GM12878 (cell line): Measurements from ENCODE around the gene SLCO2A1. TPM values are rescaled to one million over a fixed set of nuclear protein-coding genes. Genes with fewer than 3 reads are reported as not detected.

Experiments used
- ATAC-seq: fragments of 200-7000 bp; cut with Tn5 transposase; 3 replicates; pipeline ENCODE4 v1.9.1; 2020; ENCODE audit warnings: mild to moderate bottlenecking, moderate library complexity
- BruUV-seq: library from RNA; stranded (reverse); fragments of 400-500 nt; replicated peaks from 2 replicates; lab custom pipeline; 2021; lab: Mats Ljungman, UMichigan
- CTCF ChIA-PET: fragments of 300-600 bp; sonication (Branson Sonifier 250); formaldehyde crosslinking; extraction: SDS; loops from one replicate; lab custom pipeline; 2021; ENCODE audit warnings: inconsistent platforms; lab: Yijun Ruan, JAX
- POLR2A ChIA-PET: fragments of 350-600 bp; formaldehyde crosslinking; extraction: SDS; loops from one replicate; lab custom pipeline; 2021; ENCODE audit warnings: inconsistent platforms; lab: Charles Lee
- RAD21 ChIA-PET: fragments of 300-600 bp; sonication (Branson Sonifier 250); formaldehyde crosslinking; loops from one replicate; lab custom pipeline; 2023; ENCODE audit warnings: antibody characterized with exemption; ENCODE audit not compliant: unreplicated experiment; lab: Charles Lee
- SMC1A ChIA-PET: fragments of 300-600 bp; sonication (Branson Sonifier 250); formaldehyde crosslinking; loops from one replicate; lab custom pipeline; 2023; ENCODE audit not compliant: unreplicated experiment, uncharacterized antibody; lab: Charles Lee
- DNase-seq: peaks from one replicate; pipeline ENCODE4 v3.0.0-alpha.2; 2011; ENCODE audit warnings: low read depth, low spot score
- FAIRE-seq: peaks from 3 replicates; lab custom pipeline; 2011; peaks lifted over from hg19 to GRCh38; lab: Jason Lieb, UNC
- H2AFZ ChIP-seq: 2 replicates; pipeline ENCODE4 v1.6.0; 2011; ENCODE audit warnings: low read depth, low read length, control low read depth; ENCODE audit not compliant: control insufficient read depth
- H3K27ac ChIP-seq: 2 replicates; pipeline ENCODE4 v1.5.1; 2011; ENCODE audit warnings: control low read depth; ENCODE audit not compliant: control insufficient read depth, insufficient read depth
- H3K27me3 ChIP-seq, 2 experiments: replicated peaks in 1 of 2; 2 replicates each; pipeline versions ENCODE4 v1.6.0 to v1.6.1; 2011; ENCODE audit warnings: low read length in 1 of 2; ENCODE audit not compliant: control insufficient read depth in 2 of 2, insufficient read depth in 2 of 2
- H3K36me3 ChIP-seq, 2 experiments: 2 replicates each; pipeline ENCODE4 v1.5.1; 2011; ENCODE audit warnings: low read length in 1 of 2; ENCODE audit not compliant: control insufficient read depth in 2 of 2, insufficient read depth in 2 of 2
- H3K4me1 ChIP-seq: 2 replicates; pipeline ENCODE4 v1.6.1; 2011; ENCODE audit warnings: mild to moderate bottlenecking, low read length, moderate library complexity, mixed read lengths; ENCODE audit not compliant: control insufficient read depth, insufficient read depth
- H3K4me2 ChIP-seq: 2 replicates; pipeline ENCODE4 v1.6.0; 2011; ENCODE audit warnings: control low read depth; ENCODE audit not compliant: control insufficient read depth, insufficient read depth
- H3K4me3 ChIP-seq: fragments of 200-600 bp; sonication (generic); 2 replicates; pipeline ENCODE4 v1.5.1; 2016
- H3K79me2 ChIP-seq: 2 replicates; pipeline ENCODE4 v1.6.0; 2011; ENCODE audit warnings: low read length; ENCODE audit not compliant: control insufficient read depth, insufficient read depth
- H3K9ac ChIP-seq: 2 replicates; pipeline ENCODE4 v1.8.0; 2011; ENCODE audit warnings: low read length, control low read depth, mixed read lengths; ENCODE audit not compliant: control insufficient read depth, insufficient read depth
- H3K9me3 ChIP-seq: replicated peaks from 3 replicates; pipeline ENCODE4 v1.5.1; 2011; ENCODE audit warnings: mild to moderate bottlenecking, low read length; ENCODE audit not compliant: control insufficient read depth, insufficient read depth
- H4K20me1 ChIP-seq: 2 replicates; pipeline ENCODE4 v1.6.0; 2011; ENCODE audit not compliant: control insufficient read depth, insufficient read depth
- E4F1 ChIP-seq: fragments of 450-650 bp; IDR thresholded peaks from 2 replicates; pipeline ENCODE4 v1.6.1; 2018; ENCODE audit warnings: borderline replicate concordance, mild to moderate bottlenecking; ENCODE audit not compliant: partially characterized antibody
- NFXL1 ChIP-seq: fragments of 450-650 bp; IDR thresholded peaks from 2 replicates; pipeline ENCODE4 v1.6.1; 2017; ENCODE audit warnings: antibody characterized with exemption, mild to moderate bottlenecking, borderline replicate concordance
- WGBS: methylation state at CpG from one replicate; pipeline ENCODE4 v1.1.6; 2016; ENCODE audit warnings: low lambda C conversion rate; ENCODE audit not compliant: insufficient replicate concordance, insufficient coverage; ENCODE audit errors: missing lambda C conversion rate; 5-methylcytosine and 5-hydroxymethylcytosine counted together
- in situ Hi-C: fragments of 300-500 bp; cut with MboI; formaldehyde crosslinking; loops from 9 replicates; pipeline ENCODE4 v1.14.3; 2018; ENCODE audit warnings: mixed read lengths
- intact Hi-C: fragments of 100-400 bp; cut with micrococcal nuclease; formaldehyde crosslinking; loops from one replicate; pipeline ENCODE4 v1.14.2; 2022; ENCODE audit not compliant: unreplicated experiment
- polyA plus RNA-seq, 11 experiments: library from polyadenylated mRNA; depleted of rRNA in 4 of 11; unstranded in 6 of 11; stranded (reverse) in 5 of 11; fragments of >200 nt; fragmentation: Nextera tagmentation in 4 of 11; fragmentation: Illumina TruSeq in 1 of 11; extraction: Ambion mirVana in 4 of 11; extraction: Trizol in 1 of 11; gene quantifications; 1 replicate in 1 of 11; 2 replicates in 10 of 11; pipeline versions ENCODE4 v1.2.1 to v1.2.3, GENCODE V29; 2011 to 2016; ENCODE audit warnings: inconsistent platforms in 2 of 11, missing spikeins in 2 of 11, low read depth in 1 of 11
- total RNA-seq, 4 experiments: library from RNA; depleted of rRNA in 3 of 4; stranded (reverse); fragments of >200 nt in 3 of 4; fragmentation: Illumina TruSeq in 1 of 4; extraction: Trizol in 1 of 4; gene quantifications; 2 replicates each; pipeline versions ENCODE4 v1.2.1 to v1.2.3, GENCODE V29; 2013 to 2021

SLCO2A1 gene
- total and polyA plus RNA-seq, 10 of the 15 experiments (the other 5 are each of a cell fraction or from before 2014, with no cell fraction given) = 0.05 TPM; not detected in 9

DNA sequence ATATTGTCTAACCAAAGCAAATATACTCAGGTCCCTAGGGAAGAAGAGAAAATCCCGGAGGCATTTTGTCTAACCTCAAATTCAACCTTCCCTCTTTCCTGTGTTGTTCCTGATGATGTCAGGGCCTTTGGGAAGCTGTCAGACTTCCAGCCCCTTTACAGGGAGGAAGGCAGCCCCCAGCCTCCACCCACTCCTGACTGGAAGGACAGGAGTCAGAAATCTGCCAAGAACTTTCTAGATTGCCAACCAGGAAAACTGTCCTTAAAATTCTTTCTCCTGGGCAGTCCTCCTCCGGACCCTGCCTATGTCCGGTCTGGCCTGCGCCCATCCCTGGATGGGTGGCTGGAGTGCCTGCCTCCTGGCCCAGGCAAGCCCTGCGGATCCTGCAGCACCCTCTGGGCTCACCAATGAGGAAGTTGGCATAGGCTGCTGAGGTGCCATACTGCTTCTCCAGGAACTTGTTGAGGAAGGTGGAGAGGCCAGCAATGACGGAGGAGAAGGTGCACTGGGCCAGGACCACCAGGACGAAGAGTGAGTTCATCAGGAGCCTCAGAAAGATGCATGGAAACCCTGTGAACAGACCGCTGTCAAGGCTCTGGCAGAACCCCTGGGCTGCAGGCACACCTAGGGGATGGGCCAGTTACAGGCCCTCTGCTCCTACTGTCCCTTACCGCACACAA lies 81.5 kb downstream of the SLCO2A1 start:
- no peak for DNase-seq
- in situ Hi-C loops = no loop called here
- ChIA-PET POLR2A (no interaction called here), RAD21 (no interaction called here), CTCF (no interaction called here), SMC1A (no interaction called here)
- Histone ChIP-seq H3K4me3 (no peak overlapping the region), H4K20me1 (no peaks in the 10 kb centered on the region), H3K4me2 (no peak overlapping the region), H3K27me3 (peaks cover 2 to 3% of the 10 kb centered on the region in 2 experiments; a peak in 2 of 4 replicates), H3K9ac (no peak overlapping the region), H3K4me1 (no peaks in the 10 kb centered on the region), H3K79me2 (no peaks in the 10 kb centered on the region), H3K9me3 (no peaks in the 10 kb centered on the region; the same call in 2 of the 3 replicates), H3K27ac (no peak overlapping the region), H2AFZ (no peak overlapping the region), H3K36me3 (no peaks in the 10 kb centered on the region; a peak in 1 of 4 replicates)
- no peak for ATAC-seq
- WGBS = 25% methylated on average over 9 of the region's 9 CpGs
- no peak for FAIRE-seq
- intact Hi-C loops = no loop called here
- BruUV-seq = no TSS peak
- TF ChIP-seq E4F1 = no peak
- no peak for TF ChIP-seq NFXL1
